ENCODE measurements around the gene PRKACG.
"Not testable (repeated sequence)": the region's sequence is repeated elsewhere in the genome, so short reads cannot be mapped to it uniquely, and the experiment has no call there.

The PRKACG gene

GRCh38 chr9:69012696-69013381 lies 1.1 kb downstream of the PRKACG start:
- Histone ChIP-seq H3K9me3 (ENCODE audit: control insufficient read depth, insufficient read depth, low read length) (no peaks in the 10 kb centered on the region), H3K9ac (ENCODE audit: low read depth, low read length) (no peak overlapping the region), H3K36me3 (ENCODE audit: insufficient read depth, low read length) (no peaks in the 10 kb centered on the region), H3K4me1 (ENCODE audit: insufficient read depth, low read length) (peaks cover 8% of the 10 kb centered on the region; the same call in 1 of the 2 replicates)

DNA sequence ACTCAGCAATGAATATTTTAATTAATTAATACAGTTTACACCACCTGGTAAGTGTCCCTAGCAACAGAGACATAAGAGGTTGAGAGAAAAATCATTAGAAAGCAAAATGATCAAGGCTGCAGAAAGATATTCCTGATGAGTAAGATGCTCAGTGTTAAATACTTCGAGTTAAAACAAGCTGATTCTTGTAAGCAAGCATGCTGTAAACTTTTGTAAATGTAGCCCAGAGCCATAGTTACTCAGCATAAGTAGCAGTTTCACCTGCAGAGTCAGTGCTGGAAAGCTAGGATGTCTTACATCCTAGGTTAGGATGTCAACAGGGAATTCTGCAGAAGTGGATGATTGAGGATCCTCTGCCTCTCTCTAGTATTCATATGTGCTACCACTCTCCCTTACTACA lies 4.2 kb downstream of the PRKACG start:
- H3K4me1 ChIP-seq (ENCODE audit: insufficient read depth, low read length): no peaks in the 10 kb centered on the region
- no peak overlapping the region for H3K9ac ChIP-seq (ENCODE audit: low read depth, low read length)
- no peaks in the 10 kb centered on the region for H3K9me3 ChIP-seq (ENCODE audit: control insufficient read depth, insufficient read depth, low read length)
- no peaks in the 10 kb centered on the region for H3K36me3 ChIP-seq (ENCODE audit: insufficient read depth, low read length)

DNA sequence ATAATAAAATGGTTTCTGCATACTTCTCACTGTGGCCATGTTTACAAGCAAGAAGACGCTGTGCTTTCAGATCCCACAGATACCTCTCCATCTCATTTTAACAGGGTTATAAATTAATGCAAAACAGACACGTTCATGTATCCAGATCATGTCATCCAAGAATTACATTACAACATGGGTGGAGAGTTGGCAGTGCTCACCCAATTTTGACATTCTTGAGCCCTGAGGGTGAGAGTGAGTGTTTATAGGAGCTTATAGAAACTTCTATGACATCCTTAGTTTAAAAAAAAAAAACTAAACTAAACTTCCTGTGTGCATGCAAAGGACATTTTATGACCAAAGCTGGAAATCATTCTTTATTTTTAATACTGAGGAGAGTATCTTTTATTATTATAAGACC lies 9.1 kb downstream of the PRKACG start:
- Histone ChIP-seq H3K4me1 (ENCODE audit: insufficient read depth, low read length) (no peaks in the 10 kb centered on the region), H3K9ac (ENCODE audit: low read depth, low read length) (no peak overlapping the region), H3K9me3 (ENCODE audit: control insufficient read depth, insufficient read depth, low read length) (no peaks in the 10 kb centered on the region), H3K36me3 (ENCODE audit: insufficient read depth, low read length) (no peaks in the 10 kb centered on the region)

GRCh38 chr9:69003051-69003450 lies 10.9 kb downstream of the PRKACG start:
- peaks cover 11% of the 10 kb centered on the region for H3K4me1 ChIP-seq (ENCODE audit: insufficient read depth, low read length)
- H3K9me3 ChIP-seq (ENCODE audit: control insufficient read depth, insufficient read depth, low read length): no peaks in the 10 kb centered on the region
- no peak overlapping the region for H3K9ac ChIP-seq (ENCODE audit: low read depth, low read length)
- H3K36me3 ChIP-seq (ENCODE audit: insufficient read depth, low read length): no peaks in the 10 kb centered on the region

DNA sequence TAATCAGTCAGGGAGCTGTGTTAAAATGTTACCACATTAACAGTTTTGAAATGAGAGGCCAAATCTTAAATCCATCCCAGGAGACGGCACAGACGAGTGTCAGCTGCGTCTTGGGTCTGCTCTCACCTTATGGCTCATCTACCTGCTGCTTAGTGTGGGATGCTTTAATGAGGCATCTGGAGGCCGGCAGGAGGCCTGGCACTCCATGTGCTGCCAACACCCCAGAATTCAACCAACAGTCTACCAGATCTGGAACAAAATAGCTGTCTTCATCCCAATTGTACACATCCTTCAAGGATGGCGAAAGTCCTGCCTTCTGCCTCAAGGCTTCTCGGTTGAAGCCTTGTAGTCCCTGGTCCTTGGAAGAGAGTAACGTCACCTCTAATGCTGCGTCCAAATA lies 12.0 kb downstream of the PRKACG start:
- Histone ChIP-seq H3K36me3 (ENCODE audit: insufficient read depth, low read length) (no peaks in the 10 kb centered on the region), H3K4me1 (ENCODE audit: insufficient read depth, low read length) (peaks cover 14% of the 10 kb centered on the region), H3K9me3 (ENCODE audit: control insufficient read depth, insufficient read depth, low read length) (no peaks in the 10 kb centered on the region), H3K9ac (ENCODE audit: low read depth, low read length) (no peak overlapping the region)

- Histone ChIP-seq H3K9ac (ENCODE audit: low read depth, low read length) (no peak overlapping the region), H3K4me1 (ENCODE audit: insufficient read depth, low read length) (peaks cover 18% of the 10 kb centered on the region), H3K36me3 (ENCODE audit: insufficient read depth, low read length) (no peaks in the 10 kb centered on the region), H3K9me3 (ENCODE audit: control insufficient read depth, insufficient read depth, low read length) (no peaks in the 10 kb centered on the region)
These were observed 14.4 kb downstream of the PRKACG start for GRCh38 chr9:68999393-69000105.

GRCh38 chr9:68998812-68999211 lies 15.1 kb downstream of the PRKACG start:
- Histone ChIP-seq H3K9ac (ENCODE audit: low read depth, low read length) (no peak overlapping the region), H3K9me3 (ENCODE audit: control insufficient read depth, insufficient read depth, low read length) (no peaks in the 10 kb centered on the region), H3K36me3 (ENCODE audit: insufficient read depth, low read length) (no peaks in the 10 kb centered on the region), H3K4me1 (ENCODE audit: insufficient read depth, low read length) (peaks cover 18% of the 10 kb centered on the region)

DNA sequence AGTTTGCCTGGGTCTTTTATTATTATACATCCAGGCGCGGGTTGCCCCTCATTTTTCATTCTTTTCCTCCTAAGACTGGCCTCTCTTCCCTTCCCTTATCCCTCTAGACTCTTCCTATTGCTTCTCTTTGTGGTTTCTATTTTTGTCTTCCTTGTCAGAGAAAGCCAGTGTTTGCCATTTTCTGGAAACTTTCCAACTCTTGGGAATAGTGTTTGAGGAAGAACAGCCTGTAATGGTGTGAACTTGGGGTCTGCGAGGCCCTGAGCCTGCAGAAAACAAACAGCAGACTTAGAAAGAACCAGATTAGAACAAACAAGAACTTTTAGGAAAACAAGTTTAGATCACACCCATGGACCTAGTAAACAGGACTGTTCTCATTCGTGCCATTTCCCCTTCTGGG lies 15.5 kb downstream of the PRKACG start:
- no peaks in the 10 kb centered on the region for H3K9me3 ChIP-seq (ENCODE audit: control insufficient read depth, insufficient read depth, low read length)
- no peaks in the 10 kb centered on the region for H3K36me3 ChIP-seq (ENCODE audit: insufficient read depth, low read length)
- H3K4me1 ChIP-seq (ENCODE audit: insufficient read depth, low read length): peaks cover 18% of the 10 kb centered on the region
- H3K9ac ChIP-seq (ENCODE audit: low read depth, low read length): no peak overlapping the region

- peaks cover 18% of the 10 kb centered on the region for H3K4me1 ChIP-seq (ENCODE audit: insufficient read depth, low read length)
- H3K9ac ChIP-seq (ENCODE audit: low read depth, low read length): no peak overlapping the region
- no peaks in the 10 kb centered on the region for H3K9me3 ChIP-seq (ENCODE audit: control insufficient read depth, insufficient read depth, low read length)
- H3K36me3 ChIP-seq (ENCODE audit: insufficient read depth, low read length): no peaks in the 10 kb centered on the region
These were observed 16.2 kb downstream of the PRKACG start for GRCh38 chr9:68997666-68998065.

GRCh38 chr9:68996462-68996861 lies 17.5 kb downstream of the PRKACG start:
- H3K9ac ChIP-seq (ENCODE audit: low read depth, low read length): no peak overlapping the region
- H3K4me1 ChIP-seq (ENCODE audit: insufficient read depth, low read length): peaks cover 18% of the 10 kb centered on the region
- H3K9me3 ChIP-seq (ENCODE audit: control insufficient read depth, insufficient read depth, low read length): no peaks in the 10 kb centered on the region
- no peaks in the 10 kb centered on the region for H3K36me3 ChIP-seq (ENCODE audit: insufficient read depth, low read length)

GRCh38 chr9:68995776-68996175 lies 18.1 kb downstream of the PRKACG start:
- Histone ChIP-seq H3K4me1 (ENCODE audit: insufficient read depth, low read length) (peaks cover 18% of the 10 kb centered on the region), H3K36me3 (ENCODE audit: insufficient read depth, low read length) (no peaks in the 10 kb centered on the region), H3K9me3 (ENCODE audit: control insufficient read depth, insufficient read depth, low read length) (no peaks in the 10 kb centered on the region), H3K9ac (ENCODE audit: low read depth, low read length) (no peak overlapping the region)

GRCh38 chr9:68991457-68991856 lies 22.5 kb downstream of the PRKACG start:
- H3K36me3 ChIP-seq (ENCODE audit: insufficient read depth, low read length): no peaks in the 10 kb centered on the region
- H3K9me3 ChIP-seq (ENCODE audit: control insufficient read depth, insufficient read depth, low read length): no peaks in the 10 kb centered on the region
- H3K4me1 ChIP-seq (ENCODE audit: insufficient read depth, low read length): no peaks in the 10 kb centered on the region
- H3K9ac ChIP-seq (ENCODE audit: low read depth, low read length): no peak overlapping the region

DNA sequence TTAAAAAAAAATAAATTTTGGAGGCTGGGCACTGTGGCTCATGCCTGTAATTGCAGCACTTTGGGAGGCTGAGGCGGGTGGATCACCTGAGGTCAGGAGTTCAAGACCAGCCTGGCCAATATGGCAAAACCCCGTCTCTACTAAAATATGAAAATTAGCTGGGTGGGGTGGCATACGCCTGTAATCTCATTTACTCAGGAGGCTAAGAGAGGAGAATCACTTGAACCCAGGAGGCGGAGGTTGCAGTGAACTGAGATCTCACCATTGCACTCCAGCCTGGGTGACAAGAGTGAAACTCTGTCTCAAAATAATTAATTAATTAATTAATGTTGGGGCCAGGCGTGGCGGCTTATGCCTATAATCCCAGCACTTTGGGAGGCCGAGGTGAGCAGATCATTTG lies 27.0 kb downstream of the PRKACG start:
- not testable (repeated sequence) for H3K4me1 ChIP-seq (ENCODE audit: insufficient read depth, low read length); H3K9me3 ChIP-seq (ENCODE audit: control insufficient read depth, insufficient read depth, low read length); H3K36me3 ChIP-seq (ENCODE audit: insufficient read depth, low read length); H3K9ac ChIP-seq (ENCODE audit: low read depth, low read length)

DNA sequence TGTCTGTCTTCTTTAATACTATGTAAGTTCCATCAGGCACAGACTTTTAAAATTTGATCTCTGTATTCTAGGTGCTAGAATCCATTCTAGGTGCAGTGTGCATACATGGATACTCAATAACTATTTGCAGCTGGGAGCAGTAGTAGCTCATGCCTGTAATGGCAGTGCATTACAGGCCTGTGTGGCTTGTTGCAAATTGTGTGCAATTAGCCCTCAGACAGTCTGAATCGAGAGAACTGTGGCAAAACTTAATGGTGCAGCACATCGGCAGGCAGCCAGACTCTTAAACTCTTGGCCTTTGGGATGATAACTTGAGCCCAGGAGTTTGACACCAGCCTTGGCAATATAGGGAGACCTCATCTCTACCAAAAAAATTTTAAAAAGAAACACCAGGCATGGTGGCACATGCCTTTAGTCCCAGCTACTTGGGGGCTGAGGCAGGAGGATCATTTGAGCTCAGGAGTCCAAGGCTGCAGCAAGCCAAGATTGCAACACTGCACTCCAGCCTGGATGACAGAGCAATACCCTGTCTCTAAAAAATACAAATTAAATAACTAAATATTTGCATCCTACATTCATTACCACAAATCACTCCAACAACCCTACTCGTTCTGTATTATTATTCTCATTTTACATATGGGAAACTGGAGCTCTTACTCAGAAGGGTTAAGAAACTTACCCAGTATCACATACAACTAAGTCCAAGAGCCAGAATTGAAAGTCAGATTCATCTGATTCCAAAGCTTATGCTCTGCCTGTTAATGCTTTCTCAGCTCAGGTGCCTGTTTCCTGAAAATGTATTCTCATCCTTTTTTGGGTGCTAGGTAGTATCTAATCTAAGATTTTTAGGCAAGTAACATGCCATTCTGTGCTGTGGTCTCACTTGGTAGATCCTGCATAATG lies 30.1 kb downstream of the PRKACG start:
- no peaks in the 10 kb centered on the region for H3K9me3 ChIP-seq (ENCODE audit: control insufficient read depth, insufficient read depth, low read length)
- H3K4me1 ChIP-seq (ENCODE audit: insufficient read depth, low read length): peaks cover 25% of the 10 kb centered on the region
- no peak overlapping the region for H3K9ac ChIP-seq (ENCODE audit: low read depth, low read length)
- H3K36me3 ChIP-seq (ENCODE audit: insufficient read depth, low read length): no peaks in the 10 kb centered on the region

Data from ES-I3 (cell line).